ACC112 (cell line): Measurements from ENCODE around the gene TBXAS1.
A peak's percentile ranks its signal among the peaks of the same experiment; 100 is the strongest.

ENCODE experiments used
- H2AFZ ChIP-seq: fragments of 200-600 bp; sonication (generic); one replicate; pipeline ENCODE4 v1.6.0; 2017; ENCODE audit warnings: antibody characterized with exemption, low read length; ENCODE audit not compliant: unreplicated experiment
- H3K27ac ChIP-seq: fragments of 200-600 bp; sonication (generic); 2 replicates; pipeline ENCODE4 v1.5.1; 2014; ENCODE audit warnings: low read depth, mild to moderate bottlenecking, antibody characterized with exemption, low read length, moderate library complexity
- H3K27me3 ChIP-seq: fragments of 200-600 bp; sonication (generic); 2 replicates; pipeline ENCODE4 v1.6.1; 2014; ENCODE audit warnings: mild to moderate bottlenecking, antibody characterized with exemption, low read length, moderate library complexity, mixed read lengths; ENCODE audit not compliant: insufficient read depth
- H3K36me3 ChIP-seq: fragments of 200-600 bp; sonication (generic); 2 replicates; pipeline ENCODE4 v1.6.1; 2016; ENCODE audit warnings: mild to moderate bottlenecking, antibody characterized with exemption, low read length, moderate library complexity, mixed read lengths; ENCODE audit not compliant: insufficient read depth
- H3K4me1 ChIP-seq: fragments of 200-600 bp; sonication (generic); one replicate; pipeline ENCODE4 v1.6.1; 2016; ENCODE audit warnings: low read length, mixed read lengths; ENCODE audit not compliant: insufficient read depth, unreplicated experiment, control insufficient read depth
- H3K4me3 ChIP-seq: fragments of 200-600 bp; sonication (generic); 2 replicates; pipeline ENCODE4 v1.5.1; 2014; ENCODE audit warnings: mild to moderate bottlenecking, low read depth, low read length
- H3K79me2 ChIP-seq: fragments of 200-600 bp; sonication (generic); one replicate; pipeline ENCODE4 v1.6.0; 2016; ENCODE audit warnings: low read length; ENCODE audit not compliant: control insufficient read depth, unreplicated experiment, insufficient read depth

TBXAS1 gene

DNA sequence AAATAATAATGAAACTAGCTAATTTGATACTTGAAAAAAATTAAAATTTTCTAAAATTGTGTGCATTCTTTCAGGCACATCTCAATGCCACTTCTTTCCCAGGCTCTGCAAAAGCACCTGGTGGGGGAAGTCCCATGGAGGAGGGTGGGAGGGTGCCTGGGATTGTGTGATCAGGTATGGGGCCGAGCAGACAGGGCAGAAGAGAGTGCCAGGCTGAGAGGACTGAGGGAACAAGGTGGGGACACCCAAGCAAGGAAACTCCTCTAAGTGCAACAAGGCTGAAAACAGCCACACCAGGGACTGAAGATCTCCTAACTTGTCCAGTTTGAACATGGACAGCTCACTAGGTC is 219.9 kb downstream of the TBXAS1 start:
- H3K4me1 ChIP-seq = peaks cover 19% of the 10 kb centered on the region
- H3K36me3 ChIP-seq = peaks cover 41% of the 10 kb centered on the region
- H2AFZ ChIP-seq = no peak overlapping the region
- no peak overlapping the region for H3K27ac ChIP-seq
- no peak overlapping the region for H3K4me3 ChIP-seq
- peaks cover 45% of the 10 kb centered on the region for H3K79me2 ChIP-seq
- H3K27me3 ChIP-seq = no peaks in the 10 kb centered on the region

DNA sequence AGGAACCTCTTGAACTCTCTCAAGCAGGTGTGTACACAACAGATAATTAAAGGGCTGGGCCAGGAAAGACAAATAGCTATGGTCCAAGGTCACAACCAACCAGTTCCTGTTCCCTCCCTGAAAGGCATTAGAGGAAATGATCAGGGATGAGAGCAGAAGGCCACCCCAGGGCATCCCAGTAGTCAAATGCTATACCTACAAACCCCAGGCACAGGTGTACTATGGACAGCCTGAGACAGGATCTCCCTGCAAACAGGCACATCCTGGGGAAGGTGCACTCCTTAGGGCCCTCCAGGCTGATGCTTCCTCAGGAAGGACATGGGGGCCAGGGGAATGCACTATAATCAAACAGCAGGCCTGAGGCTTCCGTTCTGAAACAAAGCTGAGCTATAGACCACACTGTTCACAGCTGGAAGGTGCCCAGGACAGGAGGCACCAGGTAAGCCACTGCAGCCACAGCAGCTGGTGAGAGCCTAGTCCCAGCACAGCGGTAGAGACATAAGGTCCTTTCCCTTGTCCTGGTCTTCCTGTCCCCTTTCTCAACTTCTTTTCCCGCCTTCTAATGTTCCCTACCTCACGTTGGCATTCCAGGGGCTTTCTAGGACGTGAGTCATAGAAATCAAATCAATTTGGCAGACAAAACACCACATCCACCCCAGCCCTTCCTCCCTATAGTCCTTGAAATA is 220.4 kb downstream of the TBXAS1 start:
- Histone ChIP-seq H3K36me3 (peaks cover 42% of the 10 kb centered on the region), H3K27ac (peak overlapping the region; percentile 39), H3K27me3 (no peaks in the 10 kb centered on the region), H3K4me3 (no peak overlapping the region), H3K4me1 (peaks cover 19% of the 10 kb centered on the region), H2AFZ (no peak overlapping the region), H3K79me2 (peaks cover 50% of the 10 kb centered on the region)

GRCh38 chr7:140050100-140050499 is 221.0 kb downstream of the TBXAS1 start:
- H3K4me3 ChIP-seq = peak overlapping the region; percentile 4; the same call in 1 of the 2 replicates
- H3K4me1 ChIP-seq = peaks cover 19% of the 10 kb centered on the region
- H2AFZ ChIP-seq = no peak overlapping the region
- no peaks in the 10 kb centered on the region for H3K27me3 ChIP-seq
- H3K36me3 ChIP-seq = peaks cover 43% of the 10 kb centered on the region
- H3K27ac ChIP-seq = peak overlapping the region; percentile 39
- H3K79me2 ChIP-seq = peaks cover 57% of the 10 kb centered on the region

DNA sequence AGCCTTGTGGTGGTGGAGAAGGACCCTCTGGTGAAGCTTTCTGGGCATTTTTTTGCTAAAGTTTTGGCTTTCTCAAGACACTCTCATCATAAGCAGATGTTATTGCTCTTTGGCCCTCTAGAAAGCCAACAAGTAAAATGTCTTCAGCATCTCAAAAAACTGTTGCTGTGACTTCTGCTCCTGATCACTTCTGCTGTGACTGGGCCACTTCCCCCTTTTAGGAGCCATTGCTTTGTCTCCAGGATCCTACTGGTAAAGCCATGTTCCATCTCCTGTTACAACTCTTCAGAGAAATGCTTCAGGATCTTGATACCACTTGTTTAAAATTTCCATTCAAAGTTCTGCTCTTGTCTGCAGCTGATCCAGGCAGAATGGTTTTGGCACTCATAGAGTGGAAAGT is 222.8 kb downstream of the TBXAS1 start:
- Histone ChIP-seq H3K27me3 (no peaks in the 10 kb centered on the region), H3K36me3 (peaks cover 51% of the 10 kb centered on the region), H3K79me2 (peaks cover 72% of the 10 kb centered on the region), H3K4me3 (no peak overlapping the region), H3K27ac (no peak overlapping the region), H3K4me1 (peaks cover 19% of the 10 kb centered on the region), H2AFZ (no peak overlapping the region)

- no peak overlapping the region for H3K27ac ChIP-seq
- H3K4me3 ChIP-seq = no peak overlapping the region
- peaks cover 82% of the 10 kb centered on the region for H3K79me2 ChIP-seq
- peaks cover 57% of the 10 kb centered on the region for H3K36me3 ChIP-seq
- no peak overlapping the region for H2AFZ ChIP-seq
- H3K27me3 ChIP-seq = no peaks in the 10 kb centered on the region
- peaks cover 36% of the 10 kb centered on the region for H3K4me1 ChIP-seq
Measured at GRCh38 chr7:140053812-140054539, 224.9 kb downstream of the TBXAS1 start.

- Histone ChIP-seq H3K79me2 (peaks cover 85% of the 10 kb centered on the region), H3K4me1 (peaks cover 36% of the 10 kb centered on the region), H3K36me3 (peaks cover 57% of the 10 kb centered on the region), H3K4me3 (no peak overlapping the region), H2AFZ (no peak overlapping the region), H3K27ac (no peak overlapping the region), H3K27me3 (no peaks in the 10 kb centered on the region)
Measured at GRCh38 chr7:140054751-140055150, 225.7 kb downstream of the TBXAS1 start.

GRCh38 chr7:140055833-140056232 is 226.8 kb downstream of the TBXAS1 start:
- peaks cover 84% of the 10 kb centered on the region for H3K79me2 ChIP-seq
- peaks cover 57% of the 10 kb centered on the region for H3K36me3 ChIP-seq
- H3K27me3 ChIP-seq = no peaks in the 10 kb centered on the region
- no peak overlapping the region for H2AFZ ChIP-seq
- H3K4me1 ChIP-seq = peaks cover 36% of the 10 kb centered on the region
- H3K4me3 ChIP-seq = no peak overlapping the region
- H3K27ac ChIP-seq = no peak overlapping the region

DNA sequence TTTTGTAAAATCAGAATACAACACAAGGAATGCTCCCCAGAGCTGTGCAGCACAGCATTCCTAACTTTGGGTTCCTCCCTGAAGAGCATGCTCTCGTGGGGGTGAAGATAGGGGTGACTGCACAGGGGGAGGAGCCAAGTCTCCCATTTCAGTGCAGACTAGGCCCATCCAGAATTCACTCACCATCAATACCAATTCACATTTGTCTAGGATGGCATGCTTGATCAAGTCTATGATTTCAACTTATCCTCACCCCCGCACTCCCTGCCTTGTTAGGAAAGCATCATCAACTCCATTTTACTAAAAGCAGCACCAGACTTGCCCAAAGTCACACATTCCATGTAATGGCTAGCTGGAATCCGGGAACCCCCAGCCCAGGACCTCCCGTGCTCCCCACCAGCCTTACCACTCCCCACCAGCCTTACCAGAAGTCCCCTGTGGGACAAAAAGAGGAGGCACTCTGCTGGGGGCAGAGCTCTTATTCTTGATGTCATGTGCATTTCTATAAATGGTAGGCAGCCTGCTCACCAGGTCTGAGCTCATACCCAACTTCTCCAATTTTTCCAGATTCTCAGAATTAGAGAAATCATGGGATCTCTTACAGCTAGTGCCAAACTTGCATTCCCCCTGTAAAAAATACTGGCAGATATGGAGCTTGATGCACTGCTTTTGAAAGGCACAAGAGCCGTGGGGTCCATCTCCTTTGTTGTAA is 227.5 kb downstream of the TBXAS1 start:
- H3K27ac ChIP-seq = no peak overlapping the region
- peaks cover 91% of the 10 kb centered on the region for H3K79me2 ChIP-seq
- H2AFZ ChIP-seq = no peak overlapping the region
- no peak overlapping the region for H3K4me3 ChIP-seq
- peaks cover 57% of the 10 kb centered on the region for H3K36me3 ChIP-seq
- H3K4me1 ChIP-seq = peaks cover 41% of the 10 kb centered on the region
- no peaks in the 10 kb centered on the region for H3K27me3 ChIP-seq

DNA sequence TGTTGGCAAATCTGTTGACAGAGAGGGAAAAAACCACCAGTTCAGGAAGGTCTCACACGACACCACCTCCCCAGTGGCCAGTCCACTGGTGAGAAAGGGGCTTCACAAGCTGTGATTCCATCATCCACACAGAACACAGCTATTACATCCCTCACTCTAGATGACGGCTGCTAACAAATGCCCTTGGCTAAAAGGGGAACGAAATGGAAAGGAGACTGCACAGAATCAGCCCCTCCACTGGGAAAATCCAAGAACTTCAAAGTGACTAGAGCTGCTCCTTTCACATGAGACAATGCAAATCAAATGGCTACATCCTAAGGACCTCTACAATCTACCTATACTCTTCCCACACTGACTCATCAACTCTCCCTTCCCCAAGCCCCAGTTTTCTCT is 228.1 kb downstream of the TBXAS1 start:
- peaks cover 41% of the 10 kb centered on the region for H3K4me1 ChIP-seq
- H3K79me2 ChIP-seq = peaks cover 92% of the 10 kb centered on the region
- H3K36me3 ChIP-seq = peaks cover 51% of the 10 kb centered on the region

GRCh38 chr7:140058517-140058916 is 229.5 kb downstream of the TBXAS1 start:
- Histone ChIP-seq H2AFZ (no peak overlapping the region), H3K4me3 (no peak overlapping the region), H3K27ac (no peak overlapping the region), H3K27me3 (no peaks in the 10 kb centered on the region), H3K4me1 (peaks cover 41% of the 10 kb centered on the region), H3K79me2 (peaks cover 96% of the 10 kb centered on the region), H3K36me3 (peaks cover 40% of the 10 kb centered on the region)

More for the DNA sequence above, 228.1 kb downstream of the TBXAS1 start:
- H3K27ac ChIP-seq = no peak overlapping the region
- H3K4me3 ChIP-seq = no peak overlapping the region
- no peaks in the 10 kb centered on the region for H3K27me3 ChIP-seq
- no peak overlapping the region for H2AFZ ChIP-seq
